H9 (cell line): ENCODE results near the gene ARL14EP. TPM values are rescaled to one million over a fixed set of nuclear protein-coding genes. Genes with fewer than 3 reads are reported as not detected.

Experiments
- DNase-seq: peaks from one replicate; pipeline ENCODE4 v3.0.0-alpha.2; 2017
- H2AFZ ChIP-seq: one replicate; pipeline ENCODE4 v1.6.1; 2013; ENCODE audit warnings: mild to moderate bottlenecking, low read length, control low read depth, moderate library complexity
- H2AK5ac ChIP-seq: 2 replicates; pipeline ENCODE4 v1.6.1; 2013; ENCODE audit warnings: low read length, control low read depth, mixed read lengths; ENCODE audit not compliant: insufficient read length
- H2BK120ac ChIP-seq: one replicate; pipeline ENCODE4 v1.6.1; 2013; ENCODE audit warnings: low read depth, mild to moderate bottlenecking, low read length, control low read depth, inconsistent platforms; ENCODE audit not compliant: poor library complexity, severe bottlenecking
- H2BK12ac ChIP-seq: 2 replicates; pipeline ENCODE4 v1.6.1; 2013; ENCODE audit warnings: low read length, control low read depth, mixed read lengths, low read depth; ENCODE audit not compliant: insufficient read length
- H2BK15ac ChIP-seq: 2 replicates; pipeline ENCODE4 v1.6.1; 2013; ENCODE audit warnings: low read depth, low read length, control low read depth
- H2BK20ac ChIP-seq: one replicate; pipeline ENCODE4 v1.6.1; 2013; ENCODE audit warnings: low read depth, mild to moderate bottlenecking, low read length, control low read depth, inconsistent platforms; ENCODE audit not compliant: poor library complexity, severe bottlenecking
- H2BK5ac ChIP-seq: 2 replicates; pipeline ENCODE4 v1.6.1; 2013; ENCODE audit warnings: low read length, control low read depth, mixed read lengths; ENCODE audit not compliant: insufficient read length
- H3K14ac ChIP-seq: 2 replicates; pipeline ENCODE4 v1.6.1; 2013; ENCODE audit warnings: low read length, control low read depth; ENCODE audit not compliant: insufficient read depth
- H3K18ac ChIP-seq: 2 replicates; pipeline ENCODE4 v1.6.1; 2013; ENCODE audit warnings: low read depth, mild to moderate bottlenecking, mixed read lengths, low read length, control low read depth; ENCODE audit not compliant: insufficient read length
- H3K23ac ChIP-seq: 2 replicates; pipeline ENCODE4 v1.6.1; 2013; ENCODE audit warnings: low read length, control low read depth, mixed read lengths, low read depth; ENCODE audit not compliant: insufficient read length
- H3K23me2 ChIP-seq: 2 replicates; pipeline ENCODE4 v1.6.1; 2013; ENCODE audit warnings: low read depth, mild to moderate bottlenecking, mixed read lengths, low read length, control low read depth; ENCODE audit not compliant: insufficient read length, poor library complexity, severe bottlenecking
- H3K27ac ChIP-seq: 2 replicates; pipeline ENCODE4 v1.5.1; 2013; ENCODE audit warnings: low read length, control low read depth, mixed read lengths, low read depth; ENCODE audit not compliant: insufficient read length
- H3K27me3 ChIP-seq: 2 replicates; pipeline ENCODE4 v1.6.1; 2013; ENCODE audit warnings: low read length, control low read depth, inconsistent platforms; ENCODE audit not compliant: insufficient read depth
- H3K4ac ChIP-seq: 2 replicates; pipeline ENCODE4 v1.6.1; 2013; ENCODE audit warnings: low read depth, mild to moderate bottlenecking, control low read depth, inconsistent platforms, low read length, moderate library complexity
- H3K4me1 ChIP-seq: 2 replicates; pipeline ENCODE4 v1.6.1; 2013; ENCODE audit warnings: low read length, control low read depth, inconsistent platforms; ENCODE audit not compliant: insufficient read depth
- H3K4me2 ChIP-seq: 2 replicates; pipeline ENCODE4 v1.6.1; 2013; ENCODE audit warnings: low read length, control low read depth, mixed read lengths; ENCODE audit not compliant: insufficient read length, insufficient read depth
- H3K56ac ChIP-seq: 2 replicates; pipeline ENCODE4 v1.6.1; 2013; ENCODE audit warnings: low read depth, mild to moderate bottlenecking, mixed read lengths, low read length, control low read depth; ENCODE audit not compliant: insufficient read length
- H3K79me1 ChIP-seq: 2 replicates; pipeline ENCODE4 v1.6.1; 2013; ENCODE audit warnings: low read depth, mild to moderate bottlenecking, moderate library complexity, low read length, control low read depth, inconsistent platforms; ENCODE audit not compliant: insufficient read depth, poor library complexity, severe bottlenecking
- H3K79me2 ChIP-seq: 2 replicates; pipeline ENCODE4 v1.6.1; 2013; ENCODE audit warnings: low read length, control low read depth, inconsistent platforms; ENCODE audit not compliant: insufficient read depth
- H3K9ac ChIP-seq: 2 replicates; pipeline ENCODE4 v1.6.1; 2013; ENCODE audit warnings: low read length, control low read depth, mixed read lengths; ENCODE audit not compliant: insufficient read length; ENCODE audit errors: extremely low read depth
- H3K9me3 ChIP-seq: one replicate; pipeline ENCODE4 v1.6.1; 2013; ENCODE audit warnings: low read depth, low read length, inconsistent platforms; ENCODE audit not compliant: control insufficient read depth
- H3T11ph ChIP-seq: one replicate; pipeline ENCODE4 v1.6.1; 2013; ENCODE audit warnings: mild to moderate bottlenecking, low read length, control low read depth, inconsistent platforms
- H4K20me1 ChIP-seq: one replicate; pipeline ENCODE4 v1.6.1; 2013; ENCODE audit not compliant: control insufficient read depth, insufficient read length, insufficient read depth
- H4K5ac ChIP-seq: 2 replicates; pipeline ENCODE4 v1.6.1; 2013; ENCODE audit warnings: low read depth, mild to moderate bottlenecking, mixed read lengths, low read length, control low read depth; ENCODE audit not compliant: insufficient read length
- H4K8ac ChIP-seq: replicated peaks from 2 replicates; pipeline ENCODE4 v1.6.1; 2013; ENCODE audit warnings: low read length, control low read depth, mixed read lengths, low read depth; ENCODE audit not compliant: insufficient read length
- H4K91ac ChIP-seq: 2 replicates; pipeline ENCODE4 v1.6.1; 2013; ENCODE audit warnings: low read depth, mild to moderate bottlenecking, moderate library complexity, mixed read lengths, low read length, control low read depth; ENCODE audit not compliant: insufficient read length
- H3K27ac Mint-ChIP-seq, 3 experiments: 2 replicates in 2 of 3; 3 replicates in 1 of 3; pipeline ENCODE4 v1.8.0; 2020 to 2021; ENCODE audit warnings: mixed read lengths in 3 of 3, mild to moderate bottlenecking in 1 of 3, moderate library complexity in 1 of 3
- H3K27me3 Mint-ChIP-seq: 2 replicates; pipeline ENCODE4 v1.8.0; 2021; ENCODE audit warnings: low read depth, mild to moderate bottlenecking, moderate library complexity, mixed read lengths
- H3K36me3 Mint-ChIP-seq, 3 experiments: 2 replicates in 2 of 3; 3 replicates in 1 of 3; pipeline ENCODE4 v1.8.0; 2020 to 2021; ENCODE audit warnings: low read depth in 3 of 3, mixed read lengths in 3 of 3; ENCODE audit not compliant: insufficient read depth in 1 of 3
- H3K4me1 Mint-ChIP-seq, 2 experiments: 2 replicates each; pipeline ENCODE4 v1.8.0; 2020; ENCODE audit warnings: mixed read lengths in 2 of 2
- H3K4me3 Mint-ChIP-seq, 2 experiments: 2 replicates in 1 of 2; 3 replicates in 1 of 2; pipeline ENCODE4 v1.8.0; 2020 to 2021; ENCODE audit warnings: mild to moderate bottlenecking in 2 of 2, mixed read lengths in 2 of 2, moderate library complexity in 1 of 2
- H3K9me3 Mint-ChIP-seq, 2 experiments: 2 replicates in 1 of 2; 3 replicates in 1 of 2; pipeline ENCODE4 v1.8.0; 2020; ENCODE audit warnings: mild to moderate bottlenecking in 2 of 2, mixed read lengths in 2 of 2, moderate library complexity in 1 of 2
- CTCF ChIP-seq: fragments of 200-600 bp; sonication (generic); conservative IDR thresholded peaks from 3 replicates; pipeline ENCODE4 v1.8.0; 2021; ENCODE audit warnings: antibody characterized with exemption, mild to moderate bottlenecking
- WGBS: extraction: QIAGEN DNeasy Blood & Tissue Kit; methylation state at CpG from one replicate; pipeline ENCODE4 v1.1.7; 2013; ENCODE audit warnings: missing lambda C conversion rate, low lambda C conversion rate, mixed read lengths; ENCODE audit not compliant: insufficient read length; ENCODE audit errors: extremely low coverage; 5-methylcytosine and 5-hydroxymethylcytosine counted together
- total RNA-seq: library from RNA; stranded (reverse); gene quantifications from 2 replicates; pipeline ENCODE4 v1.2.1, GENCODE V29; 2021

Gene ARL14EP
- total RNA-seq, 1 experiment from 2014 or later: 20.9 TPM

DNA sequence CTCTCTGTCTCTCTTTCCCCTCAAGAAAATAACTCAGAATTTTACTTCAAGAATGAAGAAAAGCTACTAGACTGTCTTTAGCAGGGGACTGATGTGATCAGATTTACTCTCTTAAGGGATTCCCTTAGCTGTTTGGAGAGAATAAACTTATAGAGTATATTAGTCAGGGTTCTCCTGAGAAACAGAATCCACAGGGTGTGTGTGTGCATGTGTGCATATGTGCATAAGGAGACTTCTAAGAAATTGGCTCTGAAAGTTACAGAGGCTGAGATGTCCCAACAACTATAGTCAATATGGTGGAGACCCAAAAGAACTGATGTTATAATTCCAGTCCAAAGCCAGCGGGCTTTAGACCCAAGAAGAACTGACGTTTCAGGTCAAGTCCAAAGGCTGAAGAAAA, 43.1 kb upstream of the ARL14EP start:
- H2BK20ac ChIP-seq: no peak overlapping the region
- H3K27ac ChIP-seq: no peak overlapping the region
- no peaks in the 10 kb centered on the region for H3K36me3 Mint-ChIP-seq
- H3K23me2 ChIP-seq: no peaks in the 10 kb centered on the region
- no peaks in the 10 kb centered on the region for H3K4me1 Mint-ChIP-seq
- H2AK5ac ChIP-seq: no peak overlapping the region
- no peaks in the 10 kb centered on the region for H4K20me1 ChIP-seq
- no peak overlapping the region for H3K27ac Mint-ChIP-seq
- no peak overlapping the region for H3T11ph ChIP-seq
- no peak overlapping the region for H4K91ac ChIP-seq
- no peak overlapping the region for H3K23ac ChIP-seq
- H2BK120ac ChIP-seq: no peak overlapping the region
- H3K14ac ChIP-seq: no peak overlapping the region
- H3K9me3 Mint-ChIP-seq: no peaks in the 10 kb centered on the region
- H3K4ac ChIP-seq: no peak overlapping the region
- H3K18ac ChIP-seq: no peak overlapping the region
- H2AFZ ChIP-seq: no peak overlapping the region
- no peak overlapping the region for H2BK5ac ChIP-seq
- no peak overlapping the region for H4K8ac ChIP-seq
- H3K27me3 Mint-ChIP-seq: peaks cover 6% of the 10 kb centered on the region
- H3K27me3 ChIP-seq: no peaks in the 10 kb centered on the region
- no peak overlapping the region for H2BK15ac ChIP-seq
- TF ChIP-seq CTCF: no peak
- H3K4me2 ChIP-seq: no peak overlapping the region
- H3K4me1 ChIP-seq: no peaks in the 10 kb centered on the region
- no peak overlapping the region for H3K56ac ChIP-seq
- no peak overlapping the region for H3K9ac ChIP-seq
- no peaks in the 10 kb centered on the region for H3K79me1 ChIP-seq
- no peak overlapping the region for H3K4me3 Mint-ChIP-seq
- WGBS: no CpG with 5 or more reads among the region's 2 CpGs
- DNase-seq: no peak
- H3K9me3 ChIP-seq: no peaks in the 10 kb centered on the region
- no peak overlapping the region for H2BK12ac ChIP-seq
- no peaks in the 10 kb centered on the region for H3K79me2 ChIP-seq
- no peak overlapping the region for H4K5ac ChIP-seq
